ENCODE data around the gene TMEM132C. TPM values are rescaled to one million over a fixed set of nuclear protein-coding genes. Genes with fewer than 3 reads are reported as not detected.

Gene TMEM132C
- total and polyA plus RNA-seq, 2 of the 13 experiments (the other 11 are each of a cell fraction or from before 2014, with no cell fraction given): not detected

DNA sequence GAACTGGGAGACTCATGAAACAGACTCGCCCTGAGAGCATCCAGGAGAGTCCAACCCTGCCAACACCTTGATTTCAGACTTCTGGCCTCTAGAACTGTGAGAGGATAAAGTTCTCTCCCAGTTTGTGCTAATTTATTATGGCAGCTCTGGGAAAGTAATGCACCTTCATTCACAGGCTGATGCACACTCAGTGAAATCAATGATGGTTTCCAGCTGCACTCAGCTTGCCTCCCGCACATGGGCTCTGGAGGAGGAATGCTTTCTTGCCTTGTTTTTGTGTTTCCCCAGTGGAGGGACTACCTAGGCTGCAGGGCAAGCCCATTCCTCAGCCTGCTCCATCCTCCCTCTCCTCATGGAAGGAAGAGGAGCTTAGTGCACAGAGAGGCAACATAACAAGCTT is 45.7 kb downstream of the TMEM132C start (continued):
- TF ChIP-seq, protein P1, sequence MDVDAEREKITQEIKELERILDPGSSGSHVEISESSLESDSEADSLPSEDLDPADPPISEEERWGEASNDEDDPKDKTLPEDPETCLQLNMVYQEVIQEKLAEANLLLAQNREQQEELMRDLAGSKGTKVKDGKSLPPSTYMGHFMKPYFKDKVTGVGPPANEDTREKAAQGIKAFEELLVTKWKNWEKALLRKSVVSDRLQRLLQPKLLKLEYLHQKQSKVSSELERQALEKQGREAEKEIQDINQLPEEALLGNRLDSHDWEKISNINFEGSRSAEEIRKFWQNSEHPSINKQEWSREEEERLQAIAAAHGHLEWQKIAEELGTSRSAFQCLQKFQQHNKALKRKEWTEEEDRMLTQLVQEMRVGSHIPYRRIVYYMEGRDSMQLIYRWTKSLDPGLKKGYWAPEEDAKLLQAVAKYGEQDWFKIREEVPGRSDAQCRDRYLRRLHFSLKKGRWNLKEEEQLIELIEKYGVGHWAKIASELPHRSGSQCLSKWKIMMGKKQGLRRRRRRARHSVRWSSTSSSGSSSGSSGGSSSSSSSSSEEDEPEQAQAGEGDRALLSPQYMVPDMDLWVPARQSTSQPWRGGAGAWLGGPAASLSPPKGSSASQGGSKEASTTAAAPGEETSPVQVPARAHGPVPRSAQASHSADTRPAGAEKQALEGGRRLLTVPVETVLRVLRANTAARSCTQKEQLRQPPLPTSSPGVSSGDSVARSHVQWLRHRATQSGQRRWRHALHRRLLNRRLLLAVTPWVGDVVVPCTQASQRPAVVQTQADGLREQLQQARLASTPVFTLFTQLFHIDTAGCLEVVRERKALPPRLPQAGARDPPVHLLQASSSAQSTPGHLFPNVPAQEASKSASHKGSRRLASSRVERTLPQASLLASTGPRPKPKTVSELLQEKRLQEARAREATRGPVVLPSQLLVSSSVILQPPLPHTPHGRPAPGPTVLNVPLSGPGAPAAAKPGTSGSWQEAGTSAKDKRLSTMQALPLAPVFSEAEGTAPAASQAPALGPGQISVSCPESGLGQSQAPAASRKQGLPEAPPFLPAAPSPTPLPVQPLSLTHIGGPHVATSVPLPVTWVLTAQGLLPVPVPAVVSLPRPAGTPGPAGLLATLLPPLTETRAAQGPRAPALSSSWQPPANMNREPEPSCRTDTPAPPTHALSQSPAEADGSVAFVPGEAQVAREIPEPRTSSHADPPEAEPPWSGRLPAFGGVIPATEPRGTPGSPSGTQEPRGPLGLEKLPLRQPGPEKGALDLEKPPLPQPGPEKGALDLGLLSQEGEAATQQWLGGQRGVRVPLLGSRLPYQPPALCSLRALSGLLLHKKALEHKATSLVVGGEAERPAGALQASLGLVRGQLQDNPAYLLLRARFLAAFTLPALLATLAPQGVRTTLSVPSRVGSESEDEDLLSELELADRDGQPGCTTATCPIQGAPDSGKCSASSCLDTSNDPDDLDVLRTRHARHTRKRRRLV (CRISPR knock-in tag; IDR thresholded peaks at IDR 0.05): no peak

- Histone ChIP-seq H3K36me3 (replicated peaks in 1 of 2; ENCODE audit: control insufficient read depth in 1 of 2, insufficient read depth in 2 of 2, low read length in 2 of 2) (no peaks in the 10 kb centered on the region), H3K79me2 (ENCODE audit: insufficient read depth, low read length) (no peaks in the 10 kb centered on the region), H3K9me3 (ENCODE audit: low read length) (no peaks in the 10 kb centered on the region), H3K4me3 (replicated peaks in 1 of 3; ENCODE audit: insufficient read depth in 1 of 3, low read depth in 2 of 3, low read length in 3 of 3) (no peak overlapping the region), H3K4me1 (ENCODE audit: insufficient read depth, low read length) (no peaks in the 10 kb centered on the region), H3K27ac (ENCODE audit: extremely low read length, insufficient read depth, low read length) (no peak overlapping the region), H3K4me2 (ENCODE audit: low read depth, low read length) (no peak overlapping the region), H3K27me3 (ENCODE audit: control insufficient read depth in 1 of 2, insufficient read depth in 2 of 2, low read length in 2 of 2) (peaks cover 0 to 2% of the 10 kb centered on the region in 2 experiments; a peak in 3 of 5 replicates), H3K9ac (ENCODE audit: insufficient read depth, low read depth, low read length) (no peak overlapping the region), H4K20me1 (ENCODE audit: insufficient read depth, low read length) (no peaks in the 10 kb centered on the region), H2AFZ (ENCODE audit: low read length) (no peak overlapping the region)
- FAIRE-seq: no peak
- no peak for ATAC-seq
- no peak for DNase-seq (ENCODE audit: low spot score)
- ChIA-PET POLR2A (no interaction called here), CTCF (ENCODE audit: low intra/inter-chr PET ratio, low total read pairs) (no interaction called here)
- intact Hi-C loops (cut with micrococcal nuclease; ENCODE audit: unreplicated experiment): no loop called here
- no peak for TF ChIP-seq SRF (IDR thresholded peaks at IDR 0.05; ENCODE audit: low read depth, low read length)
- TF ChIP-seq CBX5 (CRISPR knock-in tag; IDR thresholded peaks at IDR 0.05; ENCODE audit: borderline replicate concordance): no peak
- no peak for TF ChIP-seq ZFP37 (CRISPR knock-in tag; IDR thresholded peaks at IDR 0.05; ENCODE audit: borderline replicate concordance)
- no peak for TF ChIP-seq IKZF4 (CRISPR knock-in tag; IDR thresholded peaks at IDR 0.05; ENCODE audit: borderline replicate concordance, low read depth, not compliant biosample characterization)
- TF ChIP-seq ZNF790 (CRISPR knock-in tag; IDR thresholded peaks at IDR 0.05; ENCODE audit: borderline replicate concordance): no peak
- TF ChIP-seq, protein P2, sequence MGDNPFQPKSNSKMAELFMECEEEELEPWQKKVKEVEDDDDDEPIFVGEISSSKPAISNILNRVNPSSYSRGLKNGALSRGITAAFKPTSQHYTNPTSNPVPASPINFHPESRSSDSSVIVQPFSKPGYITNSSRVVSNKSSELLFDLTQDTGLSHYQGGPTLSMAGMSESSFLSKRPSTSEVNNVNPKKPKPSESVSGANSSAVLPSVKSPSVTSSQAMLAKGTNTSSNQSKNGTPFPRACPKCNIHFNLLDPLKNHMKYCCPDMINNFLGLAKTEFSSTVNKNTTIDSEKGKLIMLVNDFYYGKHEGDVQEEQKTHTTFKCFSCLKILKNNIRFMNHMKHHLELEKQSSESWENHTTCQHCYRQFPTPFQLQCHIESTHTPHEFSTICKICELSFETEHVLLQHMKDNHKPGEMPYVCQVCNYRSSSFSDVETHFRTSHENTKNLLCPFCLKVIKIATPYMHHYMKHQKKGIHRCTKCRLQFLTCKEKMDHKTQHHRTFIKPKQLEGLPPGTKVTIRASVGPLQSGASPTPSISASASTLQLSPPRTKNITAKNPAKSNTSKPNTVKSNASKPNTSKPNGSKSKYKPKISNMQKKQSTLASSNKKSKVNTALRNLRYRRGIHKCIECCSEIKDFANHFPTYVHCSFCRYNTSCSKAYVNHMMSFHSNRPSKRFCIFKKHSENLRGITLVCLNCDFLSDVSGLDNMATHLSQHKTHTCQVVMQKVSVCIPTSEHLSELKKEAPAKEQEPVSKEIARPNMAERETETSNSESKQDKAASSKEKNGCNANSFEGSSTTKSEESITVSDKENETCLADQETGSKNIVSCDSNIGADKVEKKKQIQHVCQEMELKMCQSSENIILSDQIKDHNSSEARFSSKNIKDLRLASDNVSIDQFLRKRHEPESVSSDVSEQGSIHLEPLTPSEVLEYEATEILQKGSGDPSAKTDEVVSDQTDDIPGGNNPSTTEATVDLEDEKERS (CRISPR knock-in tag; IDR thresholded peaks at IDR 0.05): no peak
- no peak for TF ChIP-seq BHLHE40 (IDR thresholded peaks at IDR 0.05; ENCODE audit: low read length)
- TF ChIP-seq SKI (IDR thresholded peaks at IDR 0.05; ENCODE audit: partially characterized antibody): no peak
- no peak for TF ChIP-seq ZNF703 (CRISPR knock-in tag; IDR thresholded peaks at IDR 0.05; ENCODE audit: borderline replicate concordance)
- no TSS peak for BruUV-seq (replicated peaks)
- in situ Hi-C loops (cut with HindIII; ENCODE audit: extremely low pct_ligation_motif_present, low pct_unique_long_range_greater_than_20kb): no loop called here
- 0% methylated on average over 2 of the region's 2 CpGs for WGBS (ENCODE audit: low lambda C conversion rate)
These were observed 47.0 kb downstream of the TMEM132C start for GRCh38 chr12:128313931-128314330.
